GM03348 (cell line): ENCODE measurements around the gene PPHLN1.
"Not testable (repeated sequence)": the region's sequence is repeated elsewhere in the genome, so short reads cannot be mapped to it uniquely, and the experiment has no call there.

ENCODE experiments used
- DNase-seq: peaks from one replicate; pipeline ENCODE4 v3.0.0; 2012; ENCODE audit warnings: low spot score

The PPHLN1 gene

DNA sequence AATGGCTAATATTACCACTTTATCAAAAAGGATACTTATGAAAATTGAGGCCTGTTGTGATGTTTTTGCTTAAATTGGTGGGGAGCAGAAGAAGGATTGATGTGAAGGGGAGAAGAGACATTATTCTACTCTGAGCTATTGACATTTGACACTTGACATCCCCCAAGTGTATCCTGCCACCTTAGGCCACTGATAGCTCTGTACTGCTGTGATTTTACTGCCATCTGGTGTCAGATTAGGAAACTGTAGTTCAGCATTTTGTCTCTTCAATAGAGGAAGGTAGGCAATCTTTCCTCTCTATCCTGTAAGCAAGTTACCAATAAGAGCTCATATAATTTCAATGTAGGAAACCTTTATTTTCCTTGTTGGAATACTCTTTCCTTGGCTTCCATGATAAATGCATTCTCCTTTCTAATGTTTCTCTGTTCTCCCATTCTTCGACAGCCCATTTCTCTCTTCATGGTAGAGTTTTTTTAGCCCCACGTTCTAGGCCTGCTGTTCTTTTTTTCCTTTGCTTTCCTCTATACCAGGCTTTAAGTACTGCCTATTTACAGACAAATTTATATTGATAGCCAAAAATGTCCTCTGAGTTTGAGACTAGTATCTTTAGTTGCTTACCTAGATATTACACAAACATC, 46.3 kb downstream of the PPHLN1 start:
- DNase-seq = peak; percentile 62

- DNase-seq = no peak
These were observed 47.7 kb downstream of the PPHLN1 start for GRCh38 chr12:42373669-42374068.

DNA sequence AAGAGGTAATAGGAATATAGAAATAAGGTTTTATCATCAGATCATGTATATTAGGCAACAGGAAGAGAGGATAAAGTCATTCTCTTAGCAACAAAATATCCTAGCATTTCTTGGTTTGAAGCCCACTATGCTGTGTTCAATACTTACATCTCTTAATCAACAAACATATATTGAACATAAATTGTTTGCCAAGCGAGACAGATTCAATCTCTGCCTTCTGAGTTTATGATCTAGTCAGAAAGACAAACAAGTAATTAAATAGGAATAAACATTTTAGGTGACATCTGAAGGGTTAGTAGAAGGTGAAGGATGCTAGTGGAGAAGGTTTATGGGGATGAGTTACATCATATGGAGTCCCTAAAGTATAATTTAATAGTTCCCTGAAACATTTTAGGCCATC, 54.8 kb downstream of the PPHLN1 start:
- DNase-seq = no peak

DNA sequence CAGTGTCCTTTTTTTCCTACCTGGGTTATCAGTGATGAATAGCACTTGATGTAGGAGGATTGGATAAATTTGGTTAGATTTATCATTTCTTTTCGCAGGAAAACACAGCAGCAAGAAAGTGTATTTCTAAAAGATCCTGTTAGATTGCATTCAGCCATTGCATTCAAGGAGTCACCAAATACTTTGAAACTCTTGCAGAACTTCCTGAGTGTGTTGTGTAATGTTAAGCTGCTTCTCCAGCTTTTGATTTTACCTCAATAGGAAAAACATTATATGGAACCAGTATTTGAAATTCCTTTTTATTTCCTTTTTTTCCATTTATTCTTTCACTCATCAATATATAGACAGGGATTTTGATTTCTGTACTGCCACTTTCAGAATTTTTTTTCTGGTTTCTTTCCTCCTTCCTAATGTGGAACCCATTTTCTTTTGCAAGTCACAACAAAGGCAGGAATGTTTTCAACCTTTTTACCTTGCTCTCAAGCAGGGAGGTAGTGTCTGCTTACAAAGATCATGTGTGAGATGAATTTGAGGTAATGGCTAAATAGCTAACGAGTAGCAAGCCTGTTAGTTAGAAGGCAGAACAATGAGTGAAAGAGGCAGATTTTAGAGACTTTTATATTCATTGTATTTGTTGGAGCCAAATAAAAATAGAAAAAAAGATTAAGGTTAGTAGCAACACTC, 56.2 kb downstream of the PPHLN1 start:
- peak; percentile 54 for DNase-seq

DNA sequence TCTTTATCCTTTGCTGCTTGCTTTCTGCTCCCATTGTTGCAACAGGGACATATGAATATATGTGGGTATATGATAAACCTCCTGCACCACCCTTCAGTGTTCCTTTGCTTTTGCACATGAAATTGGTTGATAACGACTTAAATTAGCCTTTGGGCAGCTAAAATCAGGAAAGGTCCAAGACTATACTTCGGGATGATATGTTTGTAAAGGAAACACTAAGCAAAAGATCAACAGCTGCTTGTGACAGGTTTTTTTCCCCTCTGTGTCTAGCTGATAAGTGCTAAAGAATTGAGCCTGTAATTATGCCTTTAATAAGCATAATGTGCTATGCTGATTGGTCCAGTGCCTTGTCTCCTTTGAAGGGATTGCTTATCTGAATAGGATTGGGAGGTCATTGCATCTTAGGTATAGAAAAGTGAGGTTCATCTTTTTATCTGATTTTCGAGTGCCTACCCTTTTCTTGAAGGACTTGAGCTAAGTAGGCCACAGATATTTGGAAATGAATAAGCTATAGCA, 59.4 kb downstream of the PPHLN1 start:
- DNase-seq = no peak

DNA sequence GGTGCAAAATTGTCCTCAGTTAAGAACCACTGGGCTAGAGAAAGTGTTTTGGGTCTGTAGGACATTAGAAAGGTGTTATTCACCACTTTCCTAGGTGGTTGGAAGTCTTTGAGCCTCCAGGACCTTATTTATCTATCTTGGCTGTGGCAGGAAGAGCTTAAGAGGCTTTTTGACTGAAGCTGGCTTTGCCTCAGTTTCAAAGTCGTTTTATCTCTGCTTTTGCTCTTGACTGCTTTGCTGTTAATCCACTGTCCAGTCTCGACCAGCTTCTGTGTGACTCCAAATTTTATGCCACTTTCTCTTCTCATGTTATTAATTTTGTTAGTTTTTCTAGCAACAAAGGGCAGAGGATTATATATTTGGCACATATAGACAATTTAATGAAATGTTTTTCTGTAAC, 60.3 kb downstream of the PPHLN1 start:
- DNase-seq = no peak

GRCh38 chr12:42388086-42388485, 62.1 kb downstream of the PPHLN1 start:
- DNase-seq = not testable (repeated sequence)

DNA sequence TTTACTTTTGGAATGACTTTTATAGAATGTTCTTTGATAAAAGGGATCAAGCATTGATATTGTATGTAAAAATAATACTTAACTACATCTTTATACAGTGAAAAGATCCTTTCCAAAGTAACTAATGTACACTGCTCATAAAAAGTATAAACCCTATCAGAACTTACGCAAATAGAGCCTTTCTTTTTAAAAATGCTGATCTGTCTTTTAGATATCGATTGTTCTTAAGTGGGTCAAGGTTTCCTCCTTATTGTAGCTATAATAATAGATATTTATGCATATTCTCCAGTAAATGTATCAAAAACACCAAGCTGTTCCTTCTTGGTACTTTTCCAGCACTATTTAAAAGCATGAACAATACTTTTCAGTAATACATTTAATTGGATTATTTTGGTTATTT, 68.5 kb downstream of the PPHLN1 start:
- no peak for DNase-seq

- no peak for DNase-seq
These were observed 70.7 kb downstream of the PPHLN1 start for GRCh38 chr12:42396473-42397259.

DNA sequence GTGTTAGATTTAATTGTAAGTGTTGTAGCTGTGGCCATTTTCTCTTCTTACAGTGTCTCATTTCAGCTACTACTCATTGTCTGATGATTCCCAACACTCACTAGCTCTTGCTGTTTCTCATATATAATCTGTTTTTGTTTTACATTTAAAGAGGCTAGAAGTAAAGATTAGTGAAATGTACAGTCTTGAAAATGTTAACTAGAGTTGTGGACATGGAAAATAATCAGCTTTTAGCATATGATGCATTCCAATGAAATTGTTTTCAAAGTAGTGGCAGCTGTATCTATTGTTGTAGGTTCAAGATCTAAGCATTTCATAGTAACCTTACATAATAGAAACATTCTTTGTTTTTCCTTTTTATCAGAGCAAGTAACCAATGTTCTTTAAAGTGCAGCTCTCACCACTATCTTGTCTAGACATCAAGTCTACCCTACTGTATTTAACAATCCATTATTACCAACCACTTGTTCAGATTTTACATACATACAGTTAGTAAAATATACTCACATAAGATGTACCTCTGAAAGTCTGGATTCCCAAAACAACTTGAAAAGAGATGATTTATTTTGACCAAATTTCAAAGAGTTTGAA, 76.9 kb downstream of the PPHLN1 start:
- no peak for DNase-seq

GRCh38 chr12:42407306-42407705, 81.3 kb downstream of the PPHLN1 start:
- DNase-seq = no peak

GRCh38 chr12:42409471-42409870, 83.5 kb downstream of the PPHLN1 start:
- no peak for DNase-seq

DNA sequence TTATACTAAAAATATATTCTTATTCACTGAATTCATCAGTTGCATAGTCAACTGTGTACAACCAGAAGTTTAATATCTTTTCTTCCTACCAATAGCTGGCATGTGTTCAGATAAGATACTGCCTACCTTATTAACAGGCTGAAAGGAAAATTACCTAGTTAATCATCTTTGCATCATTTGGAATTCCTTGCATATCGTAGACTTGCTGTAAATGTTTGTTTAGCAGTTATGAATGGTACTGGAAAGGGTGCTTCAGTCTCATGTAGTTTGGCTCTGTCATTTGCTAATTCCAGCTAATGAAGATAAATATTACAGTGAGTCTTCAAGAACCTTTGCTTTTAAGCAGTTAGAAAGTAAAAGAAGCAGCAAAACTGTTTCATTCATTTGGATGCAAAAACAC, 84.4 kb downstream of the PPHLN1 start:
- DNase-seq = no peak

DNA sequence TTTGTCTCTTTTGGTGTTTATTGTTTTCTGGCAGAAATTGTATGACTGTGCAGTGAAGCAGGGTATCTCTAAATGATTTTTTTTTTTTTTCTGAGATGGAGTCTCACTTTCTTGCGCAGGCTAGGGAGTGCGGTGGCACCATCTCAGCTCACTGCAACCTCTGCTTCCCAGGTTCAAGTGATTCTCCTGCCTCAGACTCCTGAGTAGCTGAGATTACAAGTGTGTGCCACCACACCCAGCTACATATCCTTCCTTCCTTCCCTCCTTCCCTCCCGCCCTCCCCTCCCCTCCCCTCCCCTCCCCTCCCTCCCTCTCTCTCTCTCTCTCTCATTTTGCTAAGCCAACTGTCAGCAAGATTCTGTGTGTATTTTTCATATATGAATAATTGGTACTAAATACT, 94.4 kb downstream of the PPHLN1 start:
- no peak for DNase-seq

GRCh38 chr12:42421844-42422779, 96.1 kb downstream of the PPHLN1 start:
- peak; percentile 24 for DNase-seq

DNA sequence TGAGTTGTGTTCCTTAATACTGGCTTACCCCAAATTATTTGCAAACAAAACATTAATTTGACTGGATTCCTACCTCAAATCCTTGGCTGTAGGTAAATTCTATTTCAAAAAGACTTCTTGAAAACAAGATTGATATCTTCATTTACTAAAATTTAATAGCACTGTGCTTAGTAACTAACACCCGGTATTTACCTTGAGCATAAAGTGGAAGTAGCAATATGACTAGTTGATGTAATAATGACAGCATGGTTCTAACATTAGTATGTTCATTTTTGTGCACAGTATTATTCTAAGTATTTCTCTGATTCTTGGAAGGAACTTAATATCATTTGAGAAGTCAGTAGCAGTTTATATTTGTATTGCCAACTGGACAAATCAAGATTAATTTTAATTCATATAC, 96.8 kb downstream of the PPHLN1 start:
- no peak for DNase-seq

DNA sequence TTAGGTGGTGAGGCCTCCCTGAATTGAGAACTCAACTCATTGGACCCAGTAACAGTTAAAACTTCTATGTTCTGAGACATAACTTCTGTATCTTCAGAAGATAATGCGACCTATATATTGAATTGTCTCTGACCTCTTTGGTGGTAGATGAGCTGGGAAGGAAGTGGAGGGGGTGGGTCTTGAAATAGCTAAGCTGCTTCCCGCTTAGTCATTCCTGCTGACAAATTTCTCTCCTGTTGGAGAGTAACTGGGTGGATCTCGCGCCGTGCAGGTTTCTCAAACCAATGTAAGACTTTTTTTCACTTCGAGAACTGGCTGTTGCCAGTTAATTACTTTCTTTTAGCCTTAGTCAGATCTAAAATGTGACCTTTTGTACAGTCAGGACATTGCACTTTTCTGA, 100.8 kb downstream of the PPHLN1 start:
- no peak for DNase-seq

- no peak for DNase-seq
These were observed 102.9 kb downstream of the PPHLN1 start for GRCh38 chr12:42428850-42429249.

- no peak for DNase-seq
These were observed 106.7 kb downstream of the PPHLN1 start for GRCh38 chr12:42432517-42433140.

- DNase-seq = no peak
These were observed 114.6 kb downstream of the PPHLN1 start for GRCh38 chr12:42440608-42441007.

- no peak for DNase-seq
These were observed 116.4 kb downstream of the PPHLN1 start for GRCh38 chr12:42442311-42442759.
